SH-SY5Y (cell line): ENCODE results near the gene PBRM1.

Experiments
- GATA2 ChIP-seq: IDR thresholded peaks from 2 replicates; pipeline ENCODE4 v1.6.1; 2011; ENCODE audit warnings: mild to moderate bottlenecking, low read depth, low read length
- GATA3 ChIP-seq: IDR thresholded peaks from 2 replicates; pipeline ENCODE4 v1.6.1; 2011; ENCODE audit warnings: low read depth, mild to moderate bottlenecking, low read length, moderate library complexity

Gene PBRM1

GRCh38 chr3:52712291-52713212, 26.8 kb upstream of the PBRM1 start:
- TF ChIP-seq GATA3 (no peak), GATA2 (no peak)

- TF ChIP-seq GATA2 (no peak), GATA3 (no peak)
These were observed 24.8 kb upstream of the PBRM1 start for GRCh38 chr3:52710512-52710911.

- TF ChIP-seq GATA3 (no peak), GATA2 (no peak)
These were observed 21.9 kb upstream of the PBRM1 start for GRCh38 chr3:52707585-52707984.

- TF ChIP-seq GATA3 = no peak
- TF ChIP-seq GATA2 = no peak
These were observed 20.3 kb upstream of the PBRM1 start, which contains the start of the genes GLT8D1 and SPCS1 for GRCh38 chr3:52705688-52706686. GLT8D1 (minus strand) TSS chr3:52705791; CDS start chr3:52700460, 5,331 bp downstream. SPCS1 (plus strand) TSS chr3:52706106; CDS start chr3:52706247, 141 bp downstream.

GRCh38 chr3:52705438-52705687, 19.6 kb upstream of the PBRM1 start:
- TF ChIP-seq GATA2 (no peak), GATA3 (no peak)

GRCh38 chr3:52704611-52705437, 19.1 kb upstream of the PBRM1 start:
- TF ChIP-seq GATA3 = no peak
- TF ChIP-seq GATA2 = no peak

GRCh38 chr3:52703341-52703740, 17.6 kb upstream of the PBRM1 start:
- TF ChIP-seq GATA3 (no peak), GATA2 (no peak)

- TF ChIP-seq GATA2 (no peak), GATA3 (no peak)
These were observed 11.9 kb upstream of the PBRM1 start for GRCh38 chr3:52697632-52697965.

- TF ChIP-seq GATA3 (no peak), GATA2 (no peak)
These were observed 11.3 kb upstream of the PBRM1 start for GRCh38 chr3:52696830-52697631.

GRCh38 chr3:52695798-52696671, 10.3 kb upstream of the PBRM1 start:
- TF ChIP-seq GATA2 (no peak), GATA3 (no peak)

- TF ChIP-seq GATA3 (no peak), GATA2 (no peak)
These were observed 8.9 kb upstream of the PBRM1 start for GRCh38 chr3:52694528-52695189.
